ENCODE results near the gene OSBPL1A. TPM values are rescaled to one million over a fixed set of nuclear protein-coding genes. Genes with fewer than 3 reads are reported as not detected.

OSBPL1A gene
- total and polyA plus RNA-seq, 2 of the 8 experiments (the other 6 are each of a cell fraction or from before 2014, with no cell fraction given): 53.2 to 74.9 TPM

- Histone ChIP-seq H3K4me3 (ENCODE audit: extremely low read depth in 1 of 4, insufficient read depth in 2 of 4, low read depth in 3 of 4, low read length in 4 of 4) (no peak overlapping the region), H4K20me1 (replicated peaks in 1 of 2; ENCODE audit: control insufficient read depth in 1 of 2, insufficient read depth in 2 of 2, low read length in 2 of 2) (no peaks in the 10 kb centered on the region), H4K5ac (ENCODE audit: insufficient read length, low read depth, low read length) (no peak overlapping the region), H3K79me2 (ENCODE audit: control insufficient read depth in 1 of 2, insufficient read depth in 2 of 2, low read length in 2 of 2) (peaks cover 2 to 34% of the 10 kb centered on the region in 2 experiments; a peak in 3 of 4 replicates), H3K36me3 (ENCODE audit: control insufficient read depth in 2 of 4, insufficient read depth in 4 of 4, low read length in 3 of 4) (no peaks in the 10 kb centered on the region; a peak in 1 of 8 replicates), H2BK20ac (ENCODE audit: low read length) (no peak overlapping the region), H2AFZ (ENCODE audit: low read length) (no peak overlapping the region), H2BK12ac (ENCODE audit: low read depth, low read length) (no peak overlapping the region), H3K9me3 (ENCODE audit: insufficient read depth in 2 of 2, low read depth in 1 of 2, low read length in 1 of 2) (no peaks in the 10 kb centered on the region), H2BK5ac (ENCODE audit: low read depth, low read length) (no peak overlapping the region), H3K4ac (replicated peaks; ENCODE audit: insufficient read length, low read depth, low read length) (no peak overlapping the region), H3K18ac (ENCODE audit: extremely low read depth, low read length) (no peak overlapping the region; the same call in 1 of the 2 replicates), H3K4me2 (ENCODE audit: insufficient read depth in 1 of 2, low read depth in 2 of 2, low read length in 2 of 2) (no peak overlapping the region), H3K4me1 (replicated peaks in 1 of 4; ENCODE audit: control insufficient read depth in 3 of 4, insufficient read depth in 4 of 4, low read length in 3 of 4) (peaks cover 0 to 2% (median 0%) of the 10 kb centered on the region in 4 experiments; a peak in 2 of 7 replicates), H3K27me3 (replicated peaks in 1 of 4; ENCODE audit: control insufficient read depth in 3 of 4, extremely low read depth in 1 of 4, insufficient read depth in 3 of 4, low read length in 3 of 4) (no peaks in the 10 kb centered on the region), H3K9ac (replicated peaks in 1 of 4; ENCODE audit: extremely low read depth in 1 of 4, low read depth in 3 of 4, low read length in 3 of 4) (no peak overlapping the region), H2BK120ac (replicated peaks; ENCODE audit: low read depth, low read length) (no peak overlapping the region), H3K14ac (ENCODE audit: insufficient read length) (no peak overlapping the region), H2AK5ac (ENCODE audit: low read depth, low read length) (no peak overlapping the region), H3K79me1 (ENCODE audit: low read depth, low read length) (peaks cover 9% of the 10 kb centered on the region), H3K27ac (ENCODE audit: low read depth, low read length) (no peak overlapping the region), H2BK15ac (ENCODE audit: low read length) (no peak overlapping the region), H4K8ac (ENCODE audit: extremely low read depth, insufficient read depth, low read length) (no peak overlapping the region), H3K23me2 (ENCODE audit: low read depth, low read length) (no peaks in the 10 kb centered on the region), H3K23ac (ENCODE audit: insufficient read length) (no peak overlapping the region), H4K91ac (replicated peaks; ENCODE audit: insufficient read length, low read length) (no peak overlapping the region), H3K56ac (replicated peaks; ENCODE audit: insufficient read length, low read depth, low read length) (no peak overlapping the region)
- ChIA-PET CTCF (ENCODE audit: partially characterized antibody) (interaction anchor here (0.9 to 1.2 kb wide), 2 partner anchors 10 to 115 kb away, joined by 3 to 4 read pairs; no protein-coding TSS in a partner anchor), POLR2A (ENCODE audit: partially characterized antibody) (interaction anchor here (0.7 to 1.8 kb wide), 2 partner anchors 105 to 182 kb away, joined by 3 to 5 read pairs; partner anchors contain the start of genes CABYR and IMPACT)
- no peak for DNase-seq (ENCODE audit: low read depth in 1 of 2, low spot score in 2 of 2)
- FAIRE-seq: no peak
- WGBS, 2 experiments (ENCODE audit: extremely low coverage in 1 of 2, insufficient coverage in 1 of 2, insufficient read length in 1 of 2, insufficient replicate concordance in 2 of 2, low coverage in 1 of 2, low lambda C conversion rate in 2 of 2, missing lambda C conversion rate in 1 of 2): 96% methylated on average over 5 of the region's 5 CpGs; no CpG with 5 or more reads in 1 of the 2 experiments
- TF ChIP-seq TAF1 (IDR thresholded peaks at IDR 0.05; ENCODE audit: low read depth, low read length) (no peak), JUN (IDR thresholded peaks at IDR 0.05; ENCODE audit: low read depth, low read length) (no peak), CTBP2 (IDR thresholded peaks at IDR 0.05; ENCODE audit: borderline replicate concordance, insufficient read depth, insufficient read length, low read length) (no peak), EP300 (IDR thresholded peaks at IDR 0.05; ENCODE audit: borderline replicate concordance in 1 of 2, low read depth in 2 of 2, low read length in 2 of 2) (no peak), BRCA1 (IDR thresholded peaks at IDR 0.05; ENCODE audit: low read depth, low read length) (no peak), CEBPB (IDR thresholded peaks at IDR 0.05; ENCODE audit: low read depth, low read length) (no peak), CREB1 (IDR thresholded peaks at IDR 0.05) (no peak), TEAD4 (IDR thresholded peaks at IDR 0.05; ENCODE audit: low read depth, low read length) (no peak), JUND (IDR thresholded peaks at IDR 0.05; ENCODE audit: low read length) (no peak), CTCF (IDR thresholded peaks at IDR 0.05; ENCODE audit: control extremely low read depth in 1 of 3, insufficient read depth in 1 of 3, low read depth in 1 of 3, low read length in 3 of 3) (no peak), RNF2 (IDR thresholded peaks at IDR 0.05; ENCODE audit: borderline replicate concordance, low read depth, low read length, missing control alignments, poor library complexity, severe bottlenecking) (no peak)
Observed at GRCh38 chr18:24244698-24245097, 152.9 kb downstream of the OSBPL1A start.
